ENCODE data around the gene SLC22A23. TPM values are rescaled to one million over a fixed set of nuclear protein-coding genes. Genes with fewer than 3 reads are reported as not detected.

SLC22A23 gene
- total and polyA plus RNA-seq, 2 experiments from 2014 or later: 6.1 to 38.3 TPM

DNA sequence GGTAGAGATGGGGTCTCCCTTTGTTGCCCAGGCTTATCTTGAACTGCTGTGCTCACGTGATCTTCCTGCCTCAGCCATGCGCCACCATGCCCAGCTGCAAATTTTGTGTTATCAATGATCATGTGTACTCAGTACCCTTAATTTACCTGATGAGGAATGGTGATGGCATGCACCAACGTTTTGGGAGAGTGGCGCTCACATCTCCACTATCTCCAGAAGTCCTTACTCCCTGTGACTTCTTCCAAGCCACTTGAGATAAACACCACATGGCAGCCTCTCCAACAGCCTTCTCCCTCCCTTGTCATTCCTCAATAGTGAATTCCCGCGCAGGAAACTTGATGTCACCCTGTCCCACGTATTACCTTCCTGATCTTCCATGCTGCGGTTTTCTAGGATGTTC, 140.0 kb downstream of the SLC22A23 start:
- H3K4me2 ChIP-seq: no peak overlapping the region
- no peak for ATAC-seq
- 0 out of 2 replicates have a peak, but pooled peaks cover 6% of the 10 kb centered on the region for H4K20me1 ChIP-seq (replicated peaks; ENCODE audit: insufficient read depth)
- H3K4me3 ChIP-seq: no peak overlapping the region
- no peaks in the 10 kb centered on the region for H3F3A ChIP-seq (replicated peaks; ENCODE audit: low read depth)
- TF ChIP-seq EZH2 (IDR thresholded peaks at IDR 0.05; ENCODE audit: low read depth, unreplicated experiment): no peak
- TF ChIP-seq JUNB (IDR thresholded peaks at IDR 0.05; ENCODE audit: unreplicated experiment): no peak
- no peak for TF ChIP-seq ZNF114 (CRISPR knock-in tag; IDR thresholded peaks at IDR 0.05)
- TF ChIP-seq ZNF462 (CRISPR knock-in tag; IDR thresholded peaks at IDR 0.05): no peak
- TF ChIP-seq, protein P1, sequence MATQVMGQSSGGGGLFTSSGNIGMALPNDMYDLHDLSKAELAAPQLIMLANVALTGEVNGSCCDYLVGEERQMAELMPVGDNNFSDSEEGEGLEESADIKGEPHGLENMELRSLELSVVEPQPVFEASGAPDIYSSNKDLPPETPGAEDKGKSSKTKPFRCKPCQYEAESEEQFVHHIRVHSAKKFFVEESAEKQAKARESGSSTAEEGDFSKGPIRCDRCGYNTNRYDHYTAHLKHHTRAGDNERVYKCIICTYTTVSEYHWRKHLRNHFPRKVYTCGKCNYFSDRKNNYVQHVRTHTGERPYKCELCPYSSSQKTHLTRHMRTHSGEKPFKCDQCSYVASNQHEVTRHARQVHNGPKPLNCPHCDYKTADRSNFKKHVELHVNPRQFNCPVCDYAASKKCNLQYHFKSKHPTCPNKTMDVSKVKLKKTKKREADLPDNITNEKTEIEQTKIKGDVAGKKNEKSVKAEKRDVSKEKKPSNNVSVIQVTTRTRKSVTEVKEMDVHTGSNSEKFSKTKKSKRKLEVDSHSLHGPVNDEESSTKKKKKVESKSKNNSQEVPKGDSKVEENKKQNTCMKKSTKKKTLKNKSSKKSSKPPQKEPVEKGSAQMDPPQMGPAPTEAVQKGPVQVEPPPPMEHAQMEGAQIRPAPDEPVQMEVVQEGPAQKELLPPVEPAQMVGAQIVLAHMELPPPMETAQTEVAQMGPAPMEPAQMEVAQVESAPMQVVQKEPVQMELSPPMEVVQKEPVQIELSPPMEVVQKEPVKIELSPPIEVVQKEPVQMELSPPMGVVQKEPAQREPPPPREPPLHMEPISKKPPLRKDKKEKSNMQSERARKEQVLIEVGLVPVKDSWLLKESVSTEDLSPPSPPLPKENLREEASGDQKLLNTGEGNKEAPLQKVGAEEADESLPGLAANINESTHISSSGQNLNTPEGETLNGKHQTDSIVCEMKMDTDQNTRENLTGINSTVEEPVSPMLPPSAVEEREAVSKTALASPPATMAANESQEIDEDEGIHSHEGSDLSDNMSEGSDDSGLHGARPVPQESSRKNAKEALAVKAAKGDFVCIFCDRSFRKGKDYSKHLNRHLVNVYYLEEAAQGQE (IDR thresholded peaks at IDR 0.05; ENCODE audit: unreplicated experiment): no peak
- TF ChIP-seq POLR2AphosphoS5 (IDR thresholded peaks at IDR 0.05; ENCODE audit: low read depth): no peak
- no peak for TF ChIP-seq STAT1 (IDR thresholded peaks at IDR 0.05; ENCODE audit: unreplicated experiment)
- TF ChIP-seq, protein P2, sequence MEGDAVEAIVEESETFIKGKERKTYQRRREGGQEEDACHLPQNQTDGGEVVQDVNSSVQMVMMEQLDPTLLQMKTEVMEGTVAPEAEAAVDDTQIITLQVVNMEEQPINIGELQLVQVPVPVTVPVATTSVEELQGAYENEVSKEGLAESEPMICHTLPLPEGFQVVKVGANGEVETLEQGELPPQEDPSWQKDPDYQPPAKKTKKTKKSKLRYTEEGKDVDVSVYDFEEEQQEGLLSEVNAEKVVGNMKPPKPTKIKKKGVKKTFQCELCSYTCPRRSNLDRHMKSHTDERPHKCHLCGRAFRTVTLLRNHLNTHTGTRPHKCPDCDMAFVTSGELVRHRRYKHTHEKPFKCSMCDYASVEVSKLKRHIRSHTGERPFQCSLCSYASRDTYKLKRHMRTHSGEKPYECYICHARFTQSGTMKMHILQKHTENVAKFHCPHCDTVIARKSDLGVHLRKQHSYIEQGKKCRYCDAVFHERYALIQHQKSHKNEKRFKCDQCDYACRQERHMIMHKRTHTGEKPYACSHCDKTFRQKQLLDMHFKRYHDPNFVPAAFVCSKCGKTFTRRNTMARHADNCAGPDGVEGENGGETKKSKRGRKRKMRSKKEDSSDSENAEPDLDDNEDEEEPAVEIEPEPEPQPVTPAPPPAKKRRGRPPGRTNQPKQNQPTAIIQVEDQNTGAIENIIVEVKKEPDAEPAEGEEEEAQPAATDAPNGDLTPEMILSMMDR (conservative IDR thresholded peaks at IDR 0.05; ENCODE audit: low read depth in 2 of 2): no peak
- TF ChIP-seq ETS1 (IDR thresholded peaks at IDR 0.05): no peak
- TF ChIP-seq ZNF331 (CRISPR knock-in tag; IDR thresholded peaks at IDR 0.05; ENCODE audit: low read depth): no peak
- no peak for TF ChIP-seq NANOG (IDR thresholded peaks at IDR 0.05; ENCODE audit: borderline replicate concordance)
- TF ChIP-seq CREB1 (CRISPR knock-in tag; IDR thresholded peaks at IDR 0.05; ENCODE audit: low read depth): no peak
- TF ChIP-seq EZH2phosphoT487 (IDR thresholded peaks at IDR 0.05; ENCODE audit: unreplicated experiment): no peak
- no peaks in the 10 kb centered on the region for H3K9me2 ChIP-seq (ENCODE audit: insufficient read depth)
- H3K79me2 ChIP-seq (replicated peaks; ENCODE audit: insufficient read depth): no peaks in the 10 kb centered on the region
- no peaks in the 10 kb centered on the region for H3K36me3 ChIP-seq (ENCODE audit: insufficient read depth)
- no peak overlapping the region for H2AFZ ChIP-seq
- 0 out of 2 replicates have a peak, but pooled peaks cover 3% of the 10 kb centered on the region for H3K4me1 ChIP-seq (ENCODE audit: insufficient read depth)
- no peak overlapping the region for H3K27ac ChIP-seq (ENCODE audit: low read depth)
- Mint-ChIP-seq H3K4me1 (peaks cover 18% of the 10 kb centered on the region), H3K9me3 (no peaks in the 10 kb centered on the region), H3K36me3 (ENCODE audit: low read depth) (peaks cover 16% of the 10 kb centered on the region), H3K27me3 (ENCODE audit: insufficient read depth, low read depth, poor library complexity) (peaks cover 16% of the 10 kb centered on the region), H3K4me3 (no peak overlapping the region), H3K27ac (no peak overlapping the region)
- H3K27me3 ChIP-seq (ENCODE audit: insufficient read depth): no peaks in the 10 kb centered on the region
- no peak for DNase-seq (ENCODE audit: low spot score)
